PC-3 (cell line): ENCODE results near the gene ADAP2. TPM values are rescaled to one million over a fixed set of nuclear protein-coding genes. Genes with fewer than 3 reads are reported as not detected.

ENCODE experiments used
- ATAC-seq: fragments of 200-7000 bp; cut with Tn5 transposase; 2 replicates; pipeline ENCODE4 v1.9.1; 2020; ENCODE audit warnings: mild to moderate bottlenecking, moderate library complexity
- BruUV-seq: library from RNA; stranded (reverse); fragments of 400-500 nt; replicated peaks from 2 replicates; lab custom pipeline; 2021; lab: Mats Ljungman, UMichigan
- CTCF ChIA-PET: fragments of 300-600 bp; sonication (Branson Sonifier 250); formaldehyde crosslinking; loops from one replicate; lab custom pipeline; 2022; ENCODE audit warnings: antibody characterized with exemption; lab: Charles Lee
- POLR2A ChIA-PET: fragments of 300-600 bp; sonication (Branson Sonifier 250); formaldehyde crosslinking; loops from one replicate; lab custom pipeline; 2022; ENCODE audit warnings: antibody characterized with exemption; ENCODE audit not compliant: unreplicated experiment; lab: Charles Lee
- DNase-seq: peaks from one replicate; pipeline ENCODE4 v3.0.0-alpha.2; 2015
- H2AFZ ChIP-seq: fragments of 300-600 bp; sonication (generic); 2 replicates; pipeline ENCODE4 v1.6.0; 2016; ENCODE audit warnings: antibody characterized with exemption, low read length
- H3F3A ChIP-seq: fragments of 300-600 bp; sonication (generic); one replicate; pipeline ENCODE4 v1.6.0; 2017; ENCODE audit warnings: antibody characterized with exemption, low read length, control low read depth, mild to moderate bottlenecking; ENCODE audit not compliant: unreplicated experiment
- H3K27ac ChIP-seq: fragments of 300-600 bp; sonication (generic); 2 replicates; pipeline ENCODE4 v1.5.1; 2016; ENCODE audit warnings: mild to moderate bottlenecking, low read length
- H3K27me3 ChIP-seq: fragments of 300-600 bp; sonication (generic); 2 replicates; pipeline ENCODE4 v1.6.1; 2016; ENCODE audit warnings: low read length, mixed read lengths
- H3K36me3 ChIP-seq: fragments of 300-600 bp; sonication (generic); 2 replicates; pipeline ENCODE4 v1.6.1; 2016; ENCODE audit warnings: low read depth, mixed run types, low read length, mixed read lengths
- H3K4me1 ChIP-seq: fragments of 300-600 bp; sonication (generic); 2 replicates; pipeline ENCODE4 v1.5.1; 2016; ENCODE audit warnings: low read length; ENCODE audit not compliant: insufficient read depth
- H3K4me2 ChIP-seq: fragments of 300-600 bp; sonication (generic); 2 replicates; pipeline ENCODE4 v1.6.0; 2016; ENCODE audit warnings: low read length
- H3K4me3 ChIP-seq: fragments of 300-600 bp; sonication (generic); 2 replicates; pipeline ENCODE4 v1.5.1; 2016; ENCODE audit warnings: mild to moderate bottlenecking, low read length, mixed read lengths
- H3K79me2 ChIP-seq: fragments of 300-600 bp; sonication (generic); 2 replicates; pipeline ENCODE4 v1.6.1; 2017; ENCODE audit warnings: low read length, mixed read lengths
- H3K9ac ChIP-seq: fragments of 300-600 bp; sonication (generic); 2 replicates; pipeline ENCODE4 v1.6.0; 2016; ENCODE audit warnings: mild to moderate bottlenecking, low read length
- H3K9me2 ChIP-seq: fragments of 300-600 bp; sonication (generic); replicated peaks from 2 replicates; pipeline ENCODE4 v1.6.1; 2016; ENCODE audit warnings: mixed run types, low read length, mixed read lengths
- H3K9me3 ChIP-seq: fragments of 300-600 bp; sonication (generic); 2 replicates; pipeline ENCODE4 v1.6.1; 2016; ENCODE audit warnings: low read length, mixed read lengths
- H4K20me1 ChIP-seq: fragments of 300-600 bp; sonication (generic); 2 replicates; pipeline ENCODE4 v1.6.1; 2016; ENCODE audit warnings: low read length, mixed read lengths
- EZH2 ChIP-seq: fragments of 300-600 bp; sonication (generic); IDR thresholded peaks from one replicate; pipeline ENCODE4 v1.6.1; 2017; ENCODE audit warnings: antibody characterized with exemption, mild to moderate bottlenecking, low read length; ENCODE audit not compliant: unreplicated experiment
- EZH2phosphoT487 ChIP-seq: fragments of 300-600 bp; sonication (generic); IDR thresholded peaks from 2 replicates; pipeline ENCODE4 v1.6.1; 2018; ENCODE audit warnings: mild to moderate bottlenecking, antibody characterized with exemption, low read length, borderline replicate concordance
- intact Hi-C: fragments of 100-400 bp; cut with micrococcal nuclease; formaldehyde crosslinking; loops from 2 replicates; pipeline ENCODE4 v1.9.0; 2023
- total RNA-seq: library from RNA; depleted of rRNA; stranded (reverse); fragments of >200 nt; gene quantifications from 2 replicates; pipeline ENCODE4 v1.2.3, GENCODE V29; 2014
- TF ChIP-seq, protein P1 (sequence below): fragments of 300-600 bp; sonication (generic); conservative IDR thresholded peaks from 2 replicates; pipeline ENCODE4 v1.5.1; 2017; ENCODE audit warnings: antibody characterized with exemption, low read depth, mild to moderate bottlenecking, low read length

The ADAP2 gene
- total RNA-seq, 1 experiment from 2014 or later, result 2.5 TPM

DNA sequence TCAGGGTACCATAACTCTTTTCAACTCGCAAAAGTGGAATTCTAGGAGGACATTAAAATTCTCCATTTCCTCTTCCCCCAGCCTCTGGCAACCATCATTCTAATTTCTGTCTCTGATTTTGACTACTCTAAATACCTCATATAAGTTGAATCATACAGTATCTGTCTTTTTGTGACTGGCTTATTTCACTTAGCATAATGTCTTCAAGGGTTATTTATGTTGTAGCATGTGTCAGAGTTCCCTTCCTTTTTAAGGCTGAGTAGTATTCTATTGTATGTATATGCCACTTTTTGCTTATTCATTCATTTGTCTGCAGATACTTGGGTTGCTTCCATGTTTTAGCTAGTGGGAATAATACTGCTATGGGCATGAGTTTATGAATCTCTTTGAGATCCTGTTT, 61.1 kb downstream of the ADAP2 start:
- Histone ChIP-seq H3K36me3 (no peaks in the 10 kb centered on the region), H3K4me2 (no peak overlapping the region), H4K20me1 (no peaks in the 10 kb centered on the region), H3K27me3 (no peaks in the 10 kb centered on the region), H3K9me2 (no peaks in the 10 kb centered on the region), H2AFZ (no peak overlapping the region), H3K4me3 (no peak overlapping the region), H3K79me2 (no peaks in the 10 kb centered on the region), H3K4me1 (no peaks in the 10 kb centered on the region), H3K9me3 (no peaks in the 10 kb centered on the region), H3K27ac (no peak overlapping the region), H3K9ac (no peak overlapping the region), H3F3A (no peaks in the 10 kb centered on the region)
- ATAC-seq (no peak), DNase-seq (no peak)
- POLR2A ChIA-PET, result no interaction called here
- BruUV-seq, result no TSS peak
- TF ChIP-seq, protein P1, sequence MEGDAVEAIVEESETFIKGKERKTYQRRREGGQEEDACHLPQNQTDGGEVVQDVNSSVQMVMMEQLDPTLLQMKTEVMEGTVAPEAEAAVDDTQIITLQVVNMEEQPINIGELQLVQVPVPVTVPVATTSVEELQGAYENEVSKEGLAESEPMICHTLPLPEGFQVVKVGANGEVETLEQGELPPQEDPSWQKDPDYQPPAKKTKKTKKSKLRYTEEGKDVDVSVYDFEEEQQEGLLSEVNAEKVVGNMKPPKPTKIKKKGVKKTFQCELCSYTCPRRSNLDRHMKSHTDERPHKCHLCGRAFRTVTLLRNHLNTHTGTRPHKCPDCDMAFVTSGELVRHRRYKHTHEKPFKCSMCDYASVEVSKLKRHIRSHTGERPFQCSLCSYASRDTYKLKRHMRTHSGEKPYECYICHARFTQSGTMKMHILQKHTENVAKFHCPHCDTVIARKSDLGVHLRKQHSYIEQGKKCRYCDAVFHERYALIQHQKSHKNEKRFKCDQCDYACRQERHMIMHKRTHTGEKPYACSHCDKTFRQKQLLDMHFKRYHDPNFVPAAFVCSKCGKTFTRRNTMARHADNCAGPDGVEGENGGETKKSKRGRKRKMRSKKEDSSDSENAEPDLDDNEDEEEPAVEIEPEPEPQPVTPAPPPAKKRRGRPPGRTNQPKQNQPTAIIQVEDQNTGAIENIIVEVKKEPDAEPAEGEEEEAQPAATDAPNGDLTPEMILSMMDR, result no peak
- TF ChIP-seq EZH2 (no peak), EZH2phosphoT487 (no peak)
- CTCF ChIA-PET, result no interaction called here
- intact Hi-C loops, result no loop called here

DNA sequence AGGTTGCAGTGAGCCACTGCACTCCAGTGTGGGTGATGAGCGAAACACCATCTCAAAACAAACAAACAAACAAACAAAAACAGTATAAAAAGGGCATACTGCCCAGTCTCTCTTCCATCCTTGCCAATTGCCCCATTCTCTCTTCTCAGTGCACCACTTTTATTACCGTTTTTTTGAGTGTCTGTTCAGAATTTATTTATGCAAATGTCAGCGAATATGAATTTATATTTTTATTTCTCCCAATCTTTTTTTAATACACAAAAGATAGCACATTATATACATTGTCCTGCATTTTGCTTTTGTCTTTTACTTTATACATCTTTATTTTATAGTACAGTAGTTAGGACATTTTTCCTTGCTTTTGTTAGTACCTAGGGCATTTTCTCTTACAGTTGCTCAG, 68.7 kb downstream of the ADAP2 start:
- no peaks in the 10 kb centered on the region for H4K20me1 ChIP-seq
- ChIA-PET CTCF (no interaction called here), POLR2A (no interaction called here)
- intact Hi-C loops, result no loop called here
- H3K4me2 ChIP-seq, result no peak overlapping the region
- H3K4me3 ChIP-seq, result no peak overlapping the region
- no peak overlapping the region for H3K9ac ChIP-seq
- DNase-seq, result no peak
- H2AFZ ChIP-seq, result no peak overlapping the region
- H3K36me3 ChIP-seq, result no peaks in the 10 kb centered on the region
- no TSS peak for BruUV-seq
- no peaks in the 10 kb centered on the region for H3K4me1 ChIP-seq
- H3K9me3 ChIP-seq, result no peaks in the 10 kb centered on the region
- no peak for ATAC-seq
- H3K79me2 ChIP-seq, result no peaks in the 10 kb centered on the region
- no peak for TF ChIP-seq EZH2
- TF ChIP-seq EZH2phosphoT487, result no peak
- TF ChIP-seq, protein P1, result no peak
- no peaks in the 10 kb centered on the region for H3K9me2 ChIP-seq
- H3K27me3 ChIP-seq, result no peaks in the 10 kb centered on the region
- no peaks in the 10 kb centered on the region for H3F3A ChIP-seq
- H3K27ac ChIP-seq, result no peak overlapping the region

DNA sequence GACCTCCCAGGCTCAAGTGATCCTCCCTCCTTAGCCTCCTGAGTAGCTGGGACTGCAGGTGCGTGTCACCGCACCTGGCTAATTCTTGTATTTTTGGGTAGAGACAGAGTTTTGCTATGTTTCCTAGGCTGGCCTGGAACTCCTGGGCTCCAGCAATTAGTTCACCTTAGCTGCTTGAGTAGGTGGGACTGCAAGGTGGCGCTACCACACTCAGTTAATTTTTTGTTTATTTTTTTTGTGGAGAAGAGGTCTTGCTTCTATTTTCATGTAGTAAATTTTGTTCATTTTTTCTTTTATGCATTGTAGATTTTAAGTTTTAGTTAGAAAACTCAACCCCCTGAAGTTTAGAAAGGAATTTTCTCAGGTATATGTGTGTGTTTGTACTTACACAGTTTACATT, 70.8 kb downstream of the ADAP2 start:
- H3F3A ChIP-seq, result no peaks in the 10 kb centered on the region
- no peak overlapping the region for H2AFZ ChIP-seq
- H4K20me1 ChIP-seq, result no peaks in the 10 kb centered on the region
- no peaks in the 10 kb centered on the region for H3K4me1 ChIP-seq
- H3K4me2 ChIP-seq, result no peak overlapping the region
- CTCF ChIA-PET, result no interaction called here
- no peaks in the 10 kb centered on the region for H3K79me2 ChIP-seq
- intact Hi-C loops, result no loop called here
- ATAC-seq (no peak), DNase-seq (no peak)
- no TSS peak for BruUV-seq
- no peak for TF ChIP-seq EZH2
- TF ChIP-seq, protein P1, result 0 out of 2 replicates have a peak, but pooled peaks have one; percentile 9
- H3K9me3 ChIP-seq, result no peaks in the 10 kb centered on the region
- H3K4me3 ChIP-seq, result no peak overlapping the region
- H3K9me2 ChIP-seq, result no peaks in the 10 kb centered on the region
- H3K9ac ChIP-seq, result no peak overlapping the region
- H3K36me3 ChIP-seq, result no peaks in the 10 kb centered on the region
- H3K27ac ChIP-seq, result no peak overlapping the region
- H3K27me3 ChIP-seq, result no peaks in the 10 kb centered on the region
- POLR2A ChIA-PET, result no interaction called here
